ENCODE measurements around the gene CEP72.
"Not testable (repeated sequence)": the region's sequence is repeated elsewhere in the genome, so short reads cannot be mapped to it uniquely, and the experiment has no call there.

The CEP72 gene

DNA sequence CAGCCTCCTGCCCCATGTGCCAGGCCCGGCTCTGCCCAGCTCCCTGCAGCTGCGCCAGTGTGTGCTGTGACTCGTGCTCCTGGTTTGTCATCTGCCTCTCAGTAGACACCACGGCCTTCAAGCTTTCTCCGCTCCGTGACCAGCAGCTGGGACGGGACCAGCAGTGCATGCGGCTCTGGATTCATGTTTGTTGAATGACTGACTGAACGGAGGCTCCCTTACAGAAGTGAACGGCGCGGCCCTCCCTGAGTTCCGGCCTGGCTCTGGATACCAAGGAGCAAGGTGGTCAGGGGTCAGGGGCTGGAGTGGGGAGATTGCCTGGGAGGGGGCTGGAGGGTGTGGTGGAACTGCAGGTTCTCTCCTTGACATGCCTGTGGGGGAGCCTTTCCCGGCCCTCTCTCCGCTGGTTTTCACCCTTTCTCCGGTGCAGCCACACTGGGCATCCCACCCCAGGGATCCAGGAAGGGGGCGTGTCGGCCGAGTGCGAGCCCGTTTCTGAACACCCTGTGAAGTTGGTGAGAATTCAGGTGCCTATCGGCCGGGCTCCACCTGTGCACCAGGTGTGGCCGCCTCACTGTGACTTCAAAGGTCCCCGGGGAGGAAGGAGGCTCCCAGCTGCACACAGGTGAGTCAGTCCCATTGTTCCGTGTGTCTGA lies 11.1 kb upstream of the CEP72 start:
- H3K36me3 ChIP-seq (ENCODE audit: insufficient read depth, low read length) = no peaks in the 10 kb centered on the region
- peaks cover 21% of the 10 kb centered on the region; the same call in 1 of the 2 replicates for H3K27me3 ChIP-seq (ENCODE audit: insufficient read depth, low read length)
- H3K27ac ChIP-seq (ENCODE audit: low read depth, low read length) = no peak overlapping the region
- no peak overlapping the region for H3K4me3 ChIP-seq (ENCODE audit: low read length)
- 89% methylated on average over 26 of the region's 26 CpGs for WGBS
- H3K9ac ChIP-seq (ENCODE audit: low read depth, low read length) = no peak overlapping the region
- H3K4me1 ChIP-seq (ENCODE audit: insufficient read depth, low read length) = no peaks in the 10 kb centered on the region
- H3K9me3 ChIP-seq (ENCODE audit: insufficient read depth, low read depth, low read length) = no peaks in the 10 kb centered on the region

DNA sequence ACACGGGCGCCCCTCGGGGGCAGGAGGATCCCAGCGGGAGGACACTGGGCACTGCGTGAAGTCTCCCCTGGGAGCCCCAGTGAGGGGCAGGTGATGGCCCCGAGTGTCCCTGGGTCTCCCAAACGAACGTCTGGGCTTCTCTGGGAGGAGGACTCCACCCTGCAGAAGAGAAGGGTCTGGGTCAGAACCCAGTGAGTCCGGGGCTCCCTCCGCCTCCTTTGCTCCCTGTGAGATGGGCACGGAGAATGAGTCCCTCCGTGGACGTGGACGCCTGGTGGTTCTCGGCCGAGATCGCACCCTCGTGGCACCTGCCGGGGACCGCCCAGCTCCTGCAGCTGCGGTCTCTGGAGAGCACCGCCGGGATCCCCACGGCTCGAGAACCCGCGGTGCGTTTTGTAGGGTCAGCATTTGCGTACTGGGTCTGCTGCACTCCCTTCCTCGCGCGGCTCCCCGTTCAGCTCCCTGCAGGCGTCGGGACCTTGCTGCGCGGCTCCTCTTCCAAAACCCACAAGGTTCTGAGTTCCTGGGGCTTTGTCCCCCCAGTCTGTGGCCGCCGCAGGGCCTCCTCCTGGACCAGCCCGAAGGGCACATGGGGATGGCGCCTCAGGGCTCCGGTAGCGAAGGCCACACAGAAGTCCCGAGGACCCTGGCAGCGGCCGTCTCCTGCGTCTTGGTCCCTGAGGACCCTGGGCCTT lies 10.2 kb upstream of the CEP72 start:
- Histone ChIP-seq H3K27ac (ENCODE audit: low read depth, low read length) (no peak overlapping the region), H3K36me3 (ENCODE audit: insufficient read depth, low read length) (no peaks in the 10 kb centered on the region), H3K9me3 (ENCODE audit: insufficient read depth, low read depth, low read length) (no peaks in the 10 kb centered on the region), H3K9ac (ENCODE audit: low read depth, low read length) (no peak overlapping the region), H3K4me3 (ENCODE audit: low read length) (no peak overlapping the region), H3K27me3 (ENCODE audit: insufficient read depth, low read length) (peaks cover 12% of the 10 kb centered on the region; the same call in 1 of the 2 replicates), H3K4me1 (ENCODE audit: insufficient read depth, low read length) (no peaks in the 10 kb centered on the region)
- 95% methylated on average over 47 of the region's 47 CpGs for WGBS

DNA sequence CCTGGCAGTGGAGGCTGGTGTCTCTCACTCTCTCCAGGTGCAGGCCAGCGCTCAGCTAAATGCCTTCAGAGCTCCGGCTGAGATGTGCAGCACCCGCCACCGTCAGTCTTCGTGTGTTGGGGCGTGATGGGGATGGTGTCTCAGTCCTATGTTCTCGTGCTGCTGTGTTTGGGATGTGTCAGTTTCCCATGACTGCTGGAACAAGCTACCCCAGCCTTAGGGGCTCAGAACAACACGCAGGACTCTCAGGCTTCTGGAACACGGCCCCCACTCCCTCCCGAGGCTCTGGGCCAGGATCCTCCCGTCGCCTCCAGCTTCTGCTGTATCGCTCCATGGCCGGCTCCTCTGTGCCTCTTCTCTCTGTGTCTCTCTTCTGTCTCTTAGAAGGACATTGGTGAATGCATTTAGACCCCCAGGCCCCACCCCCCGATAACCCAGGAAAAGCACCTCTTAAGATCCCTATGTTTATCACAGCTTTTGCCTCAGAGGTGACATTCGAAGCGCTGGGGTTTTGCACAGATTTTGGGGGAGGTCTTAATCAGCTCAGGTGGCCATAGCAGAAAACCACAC lies 9.6 kb upstream of the CEP72 start:
- Histone ChIP-seq H3K36me3 (ENCODE audit: insufficient read depth, low read length) (no peaks in the 10 kb centered on the region), H3K9ac (ENCODE audit: low read depth, low read length) (no peak overlapping the region), H3K4me1 (ENCODE audit: insufficient read depth, low read length) (no peaks in the 10 kb centered on the region), H3K9me3 (ENCODE audit: insufficient read depth, low read depth, low read length) (no peaks in the 10 kb centered on the region), H3K4me3 (ENCODE audit: low read length) (no peak overlapping the region), H3K27me3 (ENCODE audit: insufficient read depth, low read length) (peaks cover 5% of the 10 kb centered on the region; the same call in 1 of the 2 replicates), H3K27ac (ENCODE audit: low read depth, low read length) (no peak overlapping the region)
- WGBS = 94% methylated on average over 17 of the region's 17 CpGs

- 93% methylated on average over 32 of the region's 32 CpGs for WGBS
- Histone ChIP-seq H3K27me3 (ENCODE audit: insufficient read depth, low read length) (no peaks in the 10 kb centered on the region; the same call in 1 of the 2 replicates), H3K27ac (ENCODE audit: low read depth, low read length) (no peak overlapping the region), H3K9me3 (ENCODE audit: insufficient read depth, low read depth, low read length) (no peaks in the 10 kb centered on the region), H3K36me3 (ENCODE audit: insufficient read depth, low read length) (no peaks in the 10 kb centered on the region), H3K4me1 (ENCODE audit: insufficient read depth, low read length) (no peaks in the 10 kb centered on the region), H3K9ac (ENCODE audit: low read depth, low read length) (no peak overlapping the region), H3K4me3 (ENCODE audit: low read length) (no peak overlapping the region)
Observed at GRCh38 chr5:603081-603998, 8.8 kb upstream of the CEP72 start.

DNA sequence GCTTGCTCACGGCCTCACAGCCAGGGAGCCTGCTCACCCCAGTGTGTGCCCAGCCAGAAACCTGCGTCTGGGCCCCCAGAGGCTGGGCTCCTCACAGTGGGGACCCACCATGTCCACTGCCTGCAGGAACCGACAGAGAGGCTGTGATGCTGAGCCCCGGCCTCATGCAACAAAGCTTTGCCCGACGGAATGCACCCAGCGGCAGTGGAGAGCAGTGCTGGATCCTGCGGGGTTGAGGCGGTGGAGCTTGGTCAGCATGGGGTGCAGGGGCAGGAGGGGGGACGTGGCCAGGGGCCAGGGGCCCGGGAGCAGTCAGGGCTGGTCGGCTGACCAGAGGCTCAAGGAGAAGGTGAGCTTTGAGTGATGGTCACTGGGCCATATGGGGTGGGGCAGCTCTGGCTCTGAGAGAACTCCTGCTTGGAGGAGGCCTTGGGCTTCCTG lies 7.7 kb upstream of the CEP72 start:
- 89% methylated on average over 12 of the region's 12 CpGs for WGBS
- no peak overlapping the region for H3K27ac ChIP-seq (ENCODE audit: low read depth, low read length)
- no peaks in the 10 kb centered on the region for H3K36me3 ChIP-seq (ENCODE audit: insufficient read depth, low read length)
- H3K4me3 ChIP-seq (ENCODE audit: low read length) = no peak overlapping the region
- H3K9ac ChIP-seq (ENCODE audit: low read depth, low read length) = no peak overlapping the region
- no peaks in the 10 kb centered on the region for H3K27me3 ChIP-seq (ENCODE audit: insufficient read depth, low read length)
- no peaks in the 10 kb centered on the region for H3K9me3 ChIP-seq (ENCODE audit: insufficient read depth, low read depth, low read length)
- H3K4me1 ChIP-seq (ENCODE audit: insufficient read depth, low read length) = no peaks in the 10 kb centered on the region

DNA sequence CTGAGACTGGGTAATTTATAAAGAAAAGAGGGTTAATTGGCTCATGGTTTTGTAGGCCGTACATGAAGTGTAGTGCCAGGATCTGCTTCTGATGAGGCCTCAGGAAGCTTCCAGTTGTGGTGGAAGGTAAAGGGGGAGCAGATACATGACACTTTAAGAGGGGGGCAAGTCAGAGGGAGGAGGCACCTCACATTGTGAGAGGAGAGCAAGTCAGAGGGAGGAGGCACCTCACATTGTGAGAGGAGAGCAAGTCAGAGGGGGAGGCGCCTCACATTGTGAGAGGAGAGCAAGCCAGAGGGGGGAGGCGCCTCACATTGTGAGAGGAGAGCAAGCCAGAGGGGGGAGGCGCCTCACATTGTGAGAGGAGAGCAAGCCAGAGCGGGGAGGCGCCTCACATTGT lies 7.0 kb upstream of the CEP72 start:
- WGBS = 91% methylated on average over 6 of the region's 6 CpGs
- H3K36me3 ChIP-seq (ENCODE audit: insufficient read depth, low read length); H3K9me3 ChIP-seq (ENCODE audit: insufficient read depth, low read depth, low read length); H3K9ac ChIP-seq (ENCODE audit: low read depth, low read length); H3K4me3 ChIP-seq (ENCODE audit: low read length); H3K27ac ChIP-seq (ENCODE audit: low read depth, low read length); H3K27me3 ChIP-seq (ENCODE audit: insufficient read depth, low read length); H3K4me1 ChIP-seq (ENCODE audit: insufficient read depth, low read length): not testable (repeated sequence)

DNA sequence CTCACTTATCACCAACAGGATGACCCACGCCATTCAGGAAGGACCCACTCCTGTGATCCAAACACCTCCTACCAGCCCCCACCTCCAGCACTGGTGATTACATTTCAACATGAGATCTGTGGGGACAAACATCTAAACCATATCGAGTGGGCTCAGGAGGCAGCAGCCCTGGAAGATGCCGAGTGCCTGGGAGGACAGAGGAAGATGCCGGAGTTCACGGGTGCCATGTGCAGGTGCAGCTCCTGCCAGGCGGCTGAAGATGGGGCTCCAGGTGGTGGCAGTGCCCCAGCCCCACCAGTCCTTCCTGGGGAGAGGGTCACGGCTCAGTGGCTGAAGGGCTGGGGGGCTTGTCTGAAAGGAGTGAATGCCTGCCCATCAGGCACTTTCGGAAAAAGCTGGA lies 6.1 kb upstream of the CEP72 start:
- no peak overlapping the region for H3K4me3 ChIP-seq (ENCODE audit: low read length)
- H3K27ac ChIP-seq (ENCODE audit: low read depth, low read length) = no peak overlapping the region
- H3K9me3 ChIP-seq (ENCODE audit: insufficient read depth, low read depth, low read length) = no peaks in the 10 kb centered on the region
- no peak overlapping the region for H3K9ac ChIP-seq (ENCODE audit: low read depth, low read length)
- H3K4me1 ChIP-seq (ENCODE audit: insufficient read depth, low read length) = no peaks in the 10 kb centered on the region
- H3K36me3 ChIP-seq (ENCODE audit: insufficient read depth, low read length) = no peaks in the 10 kb centered on the region
- WGBS = 93% methylated on average over 8 of the region's 8 CpGs
- no peaks in the 10 kb centered on the region for H3K27me3 ChIP-seq (ENCODE audit: insufficient read depth, low read length)

GRCh38 chr5:606526-607399 lies 5.4 kb upstream of the CEP72 start:
- Histone ChIP-seq H3K27me3 (ENCODE audit: insufficient read depth, low read length) (0 out of 2 replicates have a peak, but pooled peaks cover 3% of the 10 kb centered on the region), H3K4me1 (ENCODE audit: insufficient read depth, low read length) (no peaks in the 10 kb centered on the region), H3K9ac (ENCODE audit: low read depth, low read length) (no peak overlapping the region; the same call in 1 of the 2 replicates), H3K27ac (ENCODE audit: low read depth, low read length) (no peak overlapping the region), H3K4me3 (ENCODE audit: low read length) (no peak overlapping the region), H3K9me3 (ENCODE audit: insufficient read depth, low read depth, low read length) (no peaks in the 10 kb centered on the region), H3K36me3 (ENCODE audit: insufficient read depth, low read length) (no peaks in the 10 kb centered on the region)
- 92% methylated on average over 21 of the region's 21 CpGs for WGBS

DNA sequence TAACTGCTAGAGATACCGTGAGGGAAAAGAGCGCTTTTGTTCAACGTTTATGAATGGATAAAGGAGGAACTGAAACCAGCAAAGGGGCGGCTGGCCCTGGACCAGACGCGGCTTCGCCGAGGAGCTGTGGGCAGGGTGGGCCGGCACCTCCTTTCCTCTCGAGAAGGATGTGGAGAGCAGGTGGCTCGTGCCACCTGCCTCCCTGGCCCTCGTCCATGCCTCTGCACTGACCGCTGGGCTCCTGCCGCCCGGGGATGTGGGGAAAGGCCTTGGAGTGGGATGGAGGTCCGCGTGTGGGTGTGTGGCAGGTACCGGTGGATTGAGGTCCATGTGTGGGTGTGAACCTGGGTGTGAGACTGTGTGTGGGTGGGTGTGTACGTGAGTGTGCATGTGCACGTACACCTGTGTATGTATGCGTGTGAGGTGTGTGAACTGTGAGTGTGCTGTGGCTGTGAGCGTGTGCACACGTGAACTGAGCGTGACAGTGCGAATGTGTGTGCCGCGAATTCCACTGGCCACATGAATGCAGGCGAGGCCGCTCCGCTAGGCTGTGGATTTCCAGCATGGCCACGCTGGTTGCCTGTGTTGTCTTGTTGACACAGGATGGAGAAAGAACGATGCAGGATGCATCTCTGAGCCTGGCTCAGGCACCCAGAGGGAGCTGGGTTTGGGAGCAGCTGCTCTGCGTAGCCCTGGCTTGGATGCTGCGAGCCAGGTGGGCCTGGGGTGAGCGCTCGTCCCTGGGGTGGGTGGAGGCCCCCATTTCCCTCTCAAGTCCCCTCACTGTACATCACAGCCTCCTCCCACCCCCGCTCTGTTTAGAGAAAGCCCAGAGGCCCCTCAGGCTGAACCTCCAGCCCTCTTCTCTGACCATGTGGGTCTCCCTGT lies 4.4 kb upstream of the CEP72 start:
- Histone ChIP-seq H3K27me3 (ENCODE audit: insufficient read depth, low read length) (0 out of 2 replicates have a peak, but pooled peaks cover 3% of the 10 kb centered on the region), H3K4me3 (ENCODE audit: low read length) (no peak overlapping the region), H3K9ac (ENCODE audit: low read depth, low read length) (no peak overlapping the region), H3K4me1 (ENCODE audit: insufficient read depth, low read length) (no peaks in the 10 kb centered on the region), H3K36me3 (ENCODE audit: insufficient read depth, low read length) (no peaks in the 10 kb centered on the region), H3K27ac (ENCODE audit: low read depth, low read length) (no peak overlapping the region), H3K9me3 (ENCODE audit: insufficient read depth, low read depth, low read length) (no peaks in the 10 kb centered on the region)
- whole genome bisulfite sequencing = 93% methylated on average over 35 of the region's 37 CpGs
